ENCODE measurements around the gene RASAL1. TPM values are rescaled to one million over a fixed set of nuclear protein-coding genes. Genes with fewer than 3 reads are reported as not detected.

RASAL1 gene
- total RNA-seq, 4 donors from 2014 or later = 1.7 TPM; not detected in 3

GRCh38 chr12:113151655-113152054 is 16.1 kb upstream of the RASAL1 start:
- no peak for ATAC-seq
- 94 to 100% methylated on average over 1 to 2 of the region's 3 CpGs for WGBS, 2 donors (ENCODE audit: low coverage in 1 of 2)

GRCh38 chr12:113149361-113150150 is 14.0 kb upstream of the RASAL1 start, which contains the start of gene CFAP73:
Gene CFAP73 (plus strand): TSS chr12:113149724. CDS start chr12:113149858, 134 bp downstream.
- Histone ChIP-seq H3K27ac (no peak within 1 kb of the TSS), H3K4me1 (peaks cover 0 to 34% (median 16%) of the 10 kb centered on the region in 3 donors), H3K4me3 (no peak within 1 kb of the TSS), H3K9me3 (peaks cover 0 to 10% (median 0%) of the 10 kb centered on the region in 3 donors), H3K36me3 (no peaks in the 10 kb centered on the region), H3K27me3 (peaks cover 50% of the 10 kb centered on the region)
- 31 to 43% methylated on average over 4 to 6 of the region's 22 CpGs for WGBS, 2 donors (ENCODE audit: low coverage in 1 of 2)
- peak; percentile 36 for ATAC-seq
- TF ChIP-seq EP300 (IDR thresholded peaks at IDR 0.05) (no peak), POLR2AphosphoS5 (IDR thresholded peaks at IDR 0.05) (no peak), POLR2A (IDR thresholded peaks at IDR 0.05) (no peak)
- TF ChIP-seq, protein P1, sequence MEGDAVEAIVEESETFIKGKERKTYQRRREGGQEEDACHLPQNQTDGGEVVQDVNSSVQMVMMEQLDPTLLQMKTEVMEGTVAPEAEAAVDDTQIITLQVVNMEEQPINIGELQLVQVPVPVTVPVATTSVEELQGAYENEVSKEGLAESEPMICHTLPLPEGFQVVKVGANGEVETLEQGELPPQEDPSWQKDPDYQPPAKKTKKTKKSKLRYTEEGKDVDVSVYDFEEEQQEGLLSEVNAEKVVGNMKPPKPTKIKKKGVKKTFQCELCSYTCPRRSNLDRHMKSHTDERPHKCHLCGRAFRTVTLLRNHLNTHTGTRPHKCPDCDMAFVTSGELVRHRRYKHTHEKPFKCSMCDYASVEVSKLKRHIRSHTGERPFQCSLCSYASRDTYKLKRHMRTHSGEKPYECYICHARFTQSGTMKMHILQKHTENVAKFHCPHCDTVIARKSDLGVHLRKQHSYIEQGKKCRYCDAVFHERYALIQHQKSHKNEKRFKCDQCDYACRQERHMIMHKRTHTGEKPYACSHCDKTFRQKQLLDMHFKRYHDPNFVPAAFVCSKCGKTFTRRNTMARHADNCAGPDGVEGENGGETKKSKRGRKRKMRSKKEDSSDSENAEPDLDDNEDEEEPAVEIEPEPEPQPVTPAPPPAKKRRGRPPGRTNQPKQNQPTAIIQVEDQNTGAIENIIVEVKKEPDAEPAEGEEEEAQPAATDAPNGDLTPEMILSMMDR (IDR thresholded peaks at IDR 0.05) = no peak

More at GRCh38 chr12:113151655-113152054, 16.1 kb upstream of the RASAL1 start:
- Histone ChIP-seq H3K4me3 (no peak overlapping the region), H3K27ac (no peak overlapping the region), H3K9me3 (peaks cover 0 to 6% (median 0%) of the 10 kb centered on the region in 3 donors), H3K36me3 (peaks cover 0 to 6% of the 10 kb centered on the region in 2 donors), H3K27me3 (peaks cover 66% of the 10 kb centered on the region), H3K4me1 (peaks cover 0 to 42% (median 17%) of the 10 kb centered on the region in 3 donors)
- TF ChIP-seq POLR2AphosphoS5 (IDR thresholded peaks at IDR 0.05) (no peak), EP300 (IDR thresholded peaks at IDR 0.05) (no peak), POLR2A (IDR thresholded peaks at IDR 0.05) (no peak)
- TF ChIP-seq, protein P1 (IDR thresholded peaks at IDR 0.05) = no peak

DNA sequence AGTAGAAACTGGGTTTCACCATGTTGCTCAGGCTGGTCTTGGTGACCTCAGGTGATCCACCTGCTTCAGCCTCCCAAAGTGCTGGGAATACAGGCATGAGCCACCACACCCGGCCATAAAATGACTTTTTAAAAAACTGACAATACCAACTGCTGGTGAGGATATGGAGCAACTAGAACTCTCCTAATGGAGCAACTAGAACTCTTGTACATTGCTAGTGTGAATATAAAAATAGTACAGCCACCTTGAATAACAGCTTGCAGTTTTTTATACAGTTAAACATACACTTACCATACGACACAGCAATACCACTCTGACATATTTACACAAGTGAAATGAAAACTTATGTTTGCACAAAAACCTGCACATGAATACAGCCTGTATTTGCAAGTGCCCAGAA is 11.4 kb upstream of the RASAL1 start:
- TF ChIP-seq, protein P1 (IDR thresholded peaks at IDR 0.05) = no peak
- TF ChIP-seq POLR2A (IDR thresholded peaks at IDR 0.05) = no peak
- TF ChIP-seq POLR2AphosphoS5 (IDR thresholded peaks at IDR 0.05) = no peak
- no peak for TF ChIP-seq EP300 (IDR thresholded peaks at IDR 0.05)
- no peak for ATAC-seq
- Histone ChIP-seq H3K4me1 (peaks cover 0 to 13% (median 4%) of the 10 kb centered on the region in 3 donors), H3K27ac (no peak overlapping the region), H3K36me3 (no peaks in the 10 kb centered on the region), H3K9me3 (peaks cover 0 to 10% (median 0%) of the 10 kb centered on the region in 3 donors), H3K4me3 (no peak overlapping the region), H3K27me3 (peaks cover 31% of the 10 kb centered on the region)
- WGBS, 2 donors (ENCODE audit: low coverage in 1 of 2) = 67 to 80% methylated on average over 1 to 2 of the region's 2 CpGs

DNA sequence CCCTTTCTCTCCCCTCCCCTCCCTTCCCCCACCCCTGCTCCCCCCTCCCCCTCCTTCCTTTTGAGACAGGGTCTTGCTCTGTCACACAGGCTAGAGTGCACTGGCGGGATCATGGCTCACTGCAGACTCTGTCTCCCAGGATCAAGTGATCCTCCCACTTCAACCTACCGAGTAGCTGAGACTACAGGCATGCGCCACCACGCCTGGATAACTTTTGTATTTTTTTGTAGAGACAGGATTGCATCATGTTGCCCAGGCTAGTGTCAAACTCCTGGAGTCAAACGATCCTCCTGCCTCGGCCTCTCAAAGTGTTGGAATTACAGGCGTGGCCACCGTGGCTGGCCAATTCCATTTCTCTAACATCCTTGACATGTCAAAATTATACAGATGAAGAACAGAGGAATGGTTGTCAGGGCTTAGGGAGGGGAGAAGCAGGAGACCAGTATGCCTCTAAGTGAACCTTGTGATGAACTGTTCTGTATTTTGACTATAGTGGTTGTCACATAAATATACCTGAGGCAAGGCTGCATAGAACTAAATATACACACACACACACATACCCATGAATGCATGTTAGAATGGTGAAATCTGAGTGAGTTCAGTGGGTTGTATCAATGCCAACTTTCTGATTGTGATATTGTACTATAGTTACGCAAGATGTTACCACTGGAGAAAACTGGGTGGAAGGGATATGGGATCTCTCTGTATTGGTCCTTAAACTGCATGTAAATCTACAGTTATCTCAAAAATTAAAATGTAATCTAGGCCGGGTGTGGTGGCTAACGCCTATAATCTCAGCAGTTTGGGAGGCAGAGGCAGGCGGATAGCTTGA is 10.4 kb upstream of the RASAL1 start:
- H3K4me3 ChIP-seq = no peak overlapping the region
- WGBS, 2 donors (ENCODE audit: low coverage in 1 of 2) = 86 to 89% methylated on average over 5 to 12 of the region's 12 CpGs
- TF ChIP-seq, protein P1 (IDR thresholded peaks at IDR 0.05) = no peak
- no peak for TF ChIP-seq EP300 (IDR thresholded peaks at IDR 0.05)
- TF ChIP-seq POLR2A (IDR thresholded peaks at IDR 0.05) = no peak
- no peak for TF ChIP-seq POLR2AphosphoS5 (IDR thresholded peaks at IDR 0.05)
- no peak overlapping the region for H3K27ac ChIP-seq
- no peak for ATAC-seq
- H3K4me1 ChIP-seq = peaks cover 0 to 13% (median 4%) of the 10 kb centered on the region in 3 donors
- H3K9me3 ChIP-seq = peaks cover 0 to 10% (median 0%) of the 10 kb centered on the region in 3 donors
- H3K36me3 ChIP-seq = no peaks in the 10 kb centered on the region
- peaks cover 29% of the 10 kb centered on the region for H3K27me3 ChIP-seq
